Calu3 (cell line): ENCODE data around the gene PAK5. TPM values are rescaled to one million over a fixed set of nuclear protein-coding genes. Genes with fewer than 3 reads are reported as not detected.
A peak's percentile ranks its signal among the peaks of the same experiment; 100 is the strongest.

ENCODE experiments used
- BruUV-seq: library from RNA; stranded (reverse); fragments of 400-500 nt; replicated peaks from 2 replicates; lab custom pipeline; 2021; lab: Mats Ljungman, UMichigan
- CTCF ChIA-PET: fragments of 300-600 bp; sonication (Branson Sonifier 250); formaldehyde crosslinking; loops from one replicate; lab custom pipeline; 2022; ENCODE audit warnings: antibody characterized with exemption; lab: Charles Lee
- DNase-seq: peaks from one replicate; pipeline ENCODE4 v3.0.0; 2022
- H3K27ac Mint-ChIP-seq: one replicate; pipeline ENCODE4 v1.8.0; 2022; ENCODE audit warnings: mixed read lengths; ENCODE audit not compliant: unreplicated experiment
- H3K27me3 Mint-ChIP-seq: one replicate; pipeline ENCODE4 v1.8.0; 2022; ENCODE audit warnings: mixed read lengths; ENCODE audit not compliant: unreplicated experiment
- H3K36me3 Mint-ChIP-seq: one replicate; pipeline ENCODE4 v1.8.0; 2022; ENCODE audit warnings: mild to moderate bottlenecking, moderate library complexity, mixed read lengths; ENCODE audit not compliant: insufficient read depth, unreplicated experiment
- H3K4me1 Mint-ChIP-seq: one replicate; pipeline ENCODE4 v1.8.0; 2022; ENCODE audit warnings: mild to moderate bottlenecking, low read depth, mixed read lengths; ENCODE audit not compliant: unreplicated experiment
- H3K4me3 Mint-ChIP-seq: one replicate; pipeline ENCODE4 v1.8.0; 2022; ENCODE audit warnings: mild to moderate bottlenecking, low read depth, moderate library complexity, mixed read lengths; ENCODE audit not compliant: unreplicated experiment
- H3K9me3 Mint-ChIP-seq: one replicate; pipeline ENCODE4 v1.8.0; 2022; ENCODE audit warnings: low read depth, mixed read lengths; ENCODE audit not compliant: unreplicated experiment
- intact Hi-C: fragments of 100-400 bp; cut with micrococcal nuclease; formaldehyde crosslinking; loops from one replicate; pipeline ENCODE4 v1.10.0; 2022; ENCODE audit not compliant: unreplicated experiment
- total RNA-seq: library from RNA; stranded (reverse); gene quantifications from 2 replicates; pipeline ENCODE4 v1.2.3, GENCODE V29; 2022
- TF ChIP-seq, protein P1 (sequence below): fragments of 200-600 bp; IDR thresholded peaks from one replicate; pipeline ENCODE4 v1.8.0; 2022; ENCODE audit warnings: antibody characterized with exemption; ENCODE audit not compliant: unreplicated experiment

PAK5 gene
- total RNA-seq, 1 experiment from 2014 or later: not detected

DNA sequence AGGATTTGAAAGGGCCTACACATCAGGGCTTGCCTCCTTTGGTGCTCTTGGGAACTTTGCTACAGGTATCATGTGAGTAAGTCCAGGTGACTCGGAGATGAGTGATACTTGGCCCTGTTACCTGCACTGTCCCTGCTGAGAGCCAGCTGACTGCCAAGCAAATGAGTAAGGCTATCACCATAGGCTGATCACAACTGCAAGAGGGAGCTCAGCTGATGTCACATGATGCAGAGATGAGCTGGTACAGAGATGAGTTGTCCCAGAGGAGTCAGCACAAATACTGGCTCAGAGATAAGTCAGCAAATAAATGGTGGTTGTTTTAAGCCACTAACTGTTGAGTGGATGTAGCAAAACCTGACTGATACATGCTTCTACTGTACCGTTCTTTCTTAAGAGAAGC is 283.1 kb downstream of the PAK5 start:
- no peaks in the 10 kb centered on the region for H3K27me3 Mint-ChIP-seq
- TF ChIP-seq, protein P1, sequence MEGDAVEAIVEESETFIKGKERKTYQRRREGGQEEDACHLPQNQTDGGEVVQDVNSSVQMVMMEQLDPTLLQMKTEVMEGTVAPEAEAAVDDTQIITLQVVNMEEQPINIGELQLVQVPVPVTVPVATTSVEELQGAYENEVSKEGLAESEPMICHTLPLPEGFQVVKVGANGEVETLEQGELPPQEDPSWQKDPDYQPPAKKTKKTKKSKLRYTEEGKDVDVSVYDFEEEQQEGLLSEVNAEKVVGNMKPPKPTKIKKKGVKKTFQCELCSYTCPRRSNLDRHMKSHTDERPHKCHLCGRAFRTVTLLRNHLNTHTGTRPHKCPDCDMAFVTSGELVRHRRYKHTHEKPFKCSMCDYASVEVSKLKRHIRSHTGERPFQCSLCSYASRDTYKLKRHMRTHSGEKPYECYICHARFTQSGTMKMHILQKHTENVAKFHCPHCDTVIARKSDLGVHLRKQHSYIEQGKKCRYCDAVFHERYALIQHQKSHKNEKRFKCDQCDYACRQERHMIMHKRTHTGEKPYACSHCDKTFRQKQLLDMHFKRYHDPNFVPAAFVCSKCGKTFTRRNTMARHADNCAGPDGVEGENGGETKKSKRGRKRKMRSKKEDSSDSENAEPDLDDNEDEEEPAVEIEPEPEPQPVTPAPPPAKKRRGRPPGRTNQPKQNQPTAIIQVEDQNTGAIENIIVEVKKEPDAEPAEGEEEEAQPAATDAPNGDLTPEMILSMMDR: no peak
- no TSS peak for BruUV-seq
- no peaks in the 10 kb centered on the region for H3K4me1 Mint-ChIP-seq
- no peak for DNase-seq
- H3K9me3 Mint-ChIP-seq: no peaks in the 10 kb centered on the region
- intact Hi-C loops: no loop called here
- H3K36me3 Mint-ChIP-seq: no peaks in the 10 kb centered on the region
- H3K27ac Mint-ChIP-seq: no peak overlapping the region
- no peak overlapping the region for H3K4me3 Mint-ChIP-seq
- CTCF ChIA-PET: no interaction called here

- Mint-ChIP-seq H3K4me3 (no peak overlapping the region), H3K27me3 (no peaks in the 10 kb centered on the region), H3K9me3 (no peaks in the 10 kb centered on the region), H3K4me1 (no peaks in the 10 kb centered on the region), H3K27ac (no peak overlapping the region), H3K36me3 (no peaks in the 10 kb centered on the region)
- no TSS peak for BruUV-seq
- CTCF ChIA-PET: no interaction called here
- DNase-seq: peak; percentile 31
- TF ChIP-seq, protein P1: no peak
- intact Hi-C loops: no loop called here
Measured at GRCh38 chr20:9551808-9552550, 286.9 kb downstream of the PAK5 start.

GRCh38 chr20:9550871-9551270 is 288.0 kb downstream of the PAK5 start:
- no TSS peak for BruUV-seq
- no peak overlapping the region for H3K4me3 Mint-ChIP-seq
- no peaks in the 10 kb centered on the region for H3K9me3 Mint-ChIP-seq
- no peaks in the 10 kb centered on the region for H3K27me3 Mint-ChIP-seq
- no peak overlapping the region for H3K27ac Mint-ChIP-seq
- intact Hi-C loops: no loop called here
- no peak for DNase-seq
- TF ChIP-seq, protein P1: no peak
- H3K4me1 Mint-ChIP-seq: no peaks in the 10 kb centered on the region
- H3K36me3 Mint-ChIP-seq: no peaks in the 10 kb centered on the region
- CTCF ChIA-PET: no interaction called here

- no peaks in the 10 kb centered on the region for H3K27me3 Mint-ChIP-seq
- TF ChIP-seq, protein P1: no peak
- no peak overlapping the region for H3K27ac Mint-ChIP-seq
- DNase-seq: no peak
- no TSS peak for BruUV-seq
- CTCF ChIA-PET: no interaction called here
- intact Hi-C loops: no loop called here
- H3K4me1 Mint-ChIP-seq: no peaks in the 10 kb centered on the region
- no peaks in the 10 kb centered on the region for H3K9me3 Mint-ChIP-seq
- no peaks in the 10 kb centered on the region for H3K36me3 Mint-ChIP-seq
- no peak overlapping the region for H3K4me3 Mint-ChIP-seq
Measured at GRCh38 chr20:9550283-9550682, 288.6 kb downstream of the PAK5 start.
